ENCODE data around the gene FAM107B. TPM values are rescaled to one million over a fixed set of nuclear protein-coding genes. Genes with fewer than 3 reads are reported as not detected.

FAM107B gene
- total and polyA plus RNA-seq, 10 of the 15 experiments (the other 5 are each of a cell fraction or from before 2014, with no cell fraction given) = 22.9 to 162 (median 86.6) TPM

- no peaks in the 10 kb centered on the region; a peak in 1 of 4 replicates for H3K27me3 ChIP-seq (replicated peaks in 1 of 2; ENCODE audit: control insufficient read depth in 2 of 2, insufficient read depth in 2 of 2, low read length in 1 of 2)
- FAIRE-seq = no peak
- no peak overlapping the region for H2AFZ ChIP-seq (ENCODE audit: control insufficient read depth, low read depth, low read length)
- no peak overlapping the region for H3K4me2 ChIP-seq (ENCODE audit: control insufficient read depth, insufficient read depth)
- no TSS peak for BruUV-seq (replicated peaks)
- no peak overlapping the region for H3K27ac ChIP-seq (ENCODE audit: control insufficient read depth, insufficient read depth)
- H4K20me1 ChIP-seq (ENCODE audit: control insufficient read depth, insufficient read depth) = no peaks in the 10 kb centered on the region
- H3K4me3 ChIP-seq = no peak overlapping the region
- ATAC-seq = no peak
- SMC1A ChIA-PET (ENCODE audit: uncharacterized antibody, unreplicated experiment) = no interaction called here
- no peak overlapping the region for H3K9ac ChIP-seq (ENCODE audit: control insufficient read depth, insufficient read depth, low read length)
- H3K79me2 ChIP-seq (ENCODE audit: control insufficient read depth, insufficient read depth, low read length) = no peaks in the 10 kb centered on the region
- H3K4me1 ChIP-seq (ENCODE audit: control insufficient read depth, insufficient read depth, low read length) = no peaks in the 10 kb centered on the region
- in situ Hi-C loops (cut with MboI) = no loop called here
- H3K36me3 ChIP-seq (ENCODE audit: control insufficient read depth in 2 of 2, insufficient read depth in 2 of 2, low read length in 1 of 2) = no peaks in the 10 kb centered on the region
- no peak for TF ChIP-seq SIN3A (IDR thresholded peaks at IDR 0.05; ENCODE audit: low read depth, low read length)
- TF ChIP-seq POLR2AphosphoS2 (IDR thresholded peaks at IDR 0.05; ENCODE audit: low read depth, low read length) = no peak
- TF ChIP-seq ZBTB33 (IDR thresholded peaks at IDR 0.05) = no peak
- no peak for TF ChIP-seq SIX5 (IDR thresholded peaks at IDR 0.05; ENCODE audit: low read depth, low read length, severe bottlenecking)
- no peak for TF ChIP-seq NFYA (IDR thresholded peaks at IDR 0.05; ENCODE audit: borderline replicate concordance, low read depth, low read length)
- RAD21 ChIA-PET (ENCODE audit: unreplicated experiment) = no interaction called here
- POLR2A ChIA-PET = no interaction called here
- WGBS (ENCODE audit: insufficient coverage, insufficient replicate concordance, low lambda C conversion rate, missing lambda C conversion rate) = 36% methylated on average over 5 of the region's 5 CpGs
- CTCF ChIA-PET = no interaction called here
- H3K9me3 ChIP-seq (replicated peaks; ENCODE audit: control insufficient read depth, insufficient read depth, low read length) = no peaks in the 10 kb centered on the region; the same call in 2 of the 3 replicates
- no peak for DNase-seq (ENCODE audit: low read depth, low spot score)
- intact Hi-C loops (cut with micrococcal nuclease; ENCODE audit: unreplicated experiment) = no loop called here
Observed at GRCh38 chr10:14784459-14785055, 9.9 kb upstream of the FAM107B start.

Measured in GM12878 (cell line).